ENCODE measurements around the gene GALNT9. TPM values are rescaled to one million over a fixed set of nuclear protein-coding genes. Genes with fewer than 3 reads are reported as not detected.
A peak's percentile ranks its signal among the peaks of the same experiment; 100 is the strongest.

GALNT9 gene
- polyA plus RNA-seq, 3 donors, result not detected

GRCh38 chr12:132263061-132263360, 66.4 kb downstream of the GALNT9 start:
- no peaks in the 10 kb centered on the region for H3K4me1 ChIP-seq (ENCODE audit: control insufficient read depth in 1 of 2, insufficient read depth in 2 of 2, low read length in 2 of 2)
- Mint-ChIP-seq H3K27ac (peak overlapping the region in 1 of 7 donors; percentile 58), H3K36me3 (no peaks in the 10 kb centered on the region), H3K9me3 (peaks cover 0 to 3% (median 0%) of the 10 kb centered on the region in 7 donors), H3K4me3 (no peak overlapping the region), H3K4me1 (peaks cover 2% of the 10 kb centered on the region), H3K27me3 (ENCODE audit: low read depth in 3 of 3) (peaks cover 2 to 9% (median 5%) of the 10 kb centered on the region in 3 donors)
- intact Hi-C loops (cut with micrococcal nuclease), result no loop called here
- no peaks in the 10 kb centered on the region for H3K79me2 ChIP-seq (ENCODE audit: insufficient read depth, low read length)
- no peak for DNase-seq
- no peak for TF ChIP-seq CTCF (IDR thresholded peaks at IDR 0.05)
- H3K4me3 ChIP-seq (replicated peaks in 1 of 3; ENCODE audit: low read depth in 2 of 3, low read length in 3 of 3), result no peak overlapping the region
- no peak overlapping the region for H2AFZ ChIP-seq (ENCODE audit: insufficient read depth, low read depth, low read length, poor library complexity, severe bottlenecking)
- WGBS (ENCODE audit: insufficient coverage), result 95% methylated on average over 6 of the region's 8 CpGs
- no peaks in the 10 kb centered on the region for H3K9me3 ChIP-seq (replicated peaks in 1 of 2; ENCODE audit: control insufficient read depth in 1 of 2, insufficient read depth in 1 of 2, low read length in 2 of 2)
- H3K9ac ChIP-seq (ENCODE audit: insufficient read depth, low read length, poor library complexity, severe bottlenecking), result no peak overlapping the region
- H3K27ac ChIP-seq (ENCODE audit: low read depth in 1 of 2, low read length in 2 of 2), result no peak overlapping the region
- no peak overlapping the region for H3K4me2 ChIP-seq (replicated peaks; ENCODE audit: extremely low read depth, low read length, poor library complexity, severe bottlenecking)
- no peaks in the 10 kb centered on the region for H3K27me3 ChIP-seq (ENCODE audit: control insufficient read depth in 2 of 2, insufficient read depth in 2 of 2, low read length in 2 of 2)
- no peaks in the 10 kb centered on the region for H3K36me3 ChIP-seq (replicated peaks in 1 of 2; ENCODE audit: control insufficient read depth in 1 of 2, insufficient read depth in 2 of 2, low read length in 2 of 2)
- no peaks in the 10 kb centered on the region for H4K20me1 ChIP-seq (ENCODE audit: insufficient read depth, low read length)

GRCh38 chr12:132262256-132263060, 66.9 kb downstream of the GALNT9 start:
- Histone ChIP-seq H4K20me1 (ENCODE audit: insufficient read depth, low read length) (no peaks in the 10 kb centered on the region), H3K9me3 (replicated peaks in 1 of 2; ENCODE audit: control insufficient read depth in 1 of 2, insufficient read depth in 1 of 2, low read length in 2 of 2) (no peaks in the 10 kb centered on the region), H3K27ac (ENCODE audit: low read depth in 1 of 2, low read length in 2 of 2) (no peak overlapping the region), H3K4me3 (replicated peaks in 1 of 3; ENCODE audit: low read depth in 2 of 3, low read length in 3 of 3) (no peak overlapping the region), H3K36me3 (replicated peaks in 1 of 2; ENCODE audit: control insufficient read depth in 1 of 2, insufficient read depth in 2 of 2, low read length in 2 of 2) (no peaks in the 10 kb centered on the region), H3K79me2 (ENCODE audit: insufficient read depth, low read length) (no peaks in the 10 kb centered on the region), H3K4me1 (ENCODE audit: control insufficient read depth in 1 of 2, insufficient read depth in 2 of 2, low read length in 2 of 2) (no peaks in the 10 kb centered on the region), H3K9ac (ENCODE audit: insufficient read depth, low read length, poor library complexity, severe bottlenecking) (no peak overlapping the region), H2AFZ (ENCODE audit: insufficient read depth, low read depth, low read length, poor library complexity, severe bottlenecking) (no peak overlapping the region), H3K4me2 (replicated peaks; ENCODE audit: extremely low read depth, low read length, poor library complexity, severe bottlenecking) (no peak overlapping the region), H3K27me3 (ENCODE audit: control insufficient read depth in 2 of 2, insufficient read depth in 2 of 2, low read length in 2 of 2) (no peaks in the 10 kb centered on the region)
- Mint-ChIP-seq H3K27me3 (ENCODE audit: low read depth in 3 of 3) (peaks cover 2 to 9% (median 5%) of the 10 kb centered on the region in 3 donors), H3K4me3 (no peak overlapping the region), H3K27ac (peak overlapping the region in 1 of 7 donors; percentile 58), H3K9me3 (peaks cover 0 to 3% (median 0%) of the 10 kb centered on the region in 7 donors), H3K36me3 (no peaks in the 10 kb centered on the region), H3K4me1 (peaks cover 2% of the 10 kb centered on the region)
- DNase-seq, result no peak
- TF ChIP-seq CTCF (IDR thresholded peaks at IDR 0.05), result no peak
- intact Hi-C loops (cut with micrococcal nuclease), result no loop called here
- 89% methylated on average over 35 of the region's 40 CpGs for WGBS (ENCODE audit: insufficient coverage)
